Heart right ventricle (tissue), 16 donors: ENCODE data around the gene LRRN2. TPM values are rescaled to one million over a fixed set of nuclear protein-coding genes. Genes with fewer than 3 reads are reported as not detected.

Experiments
- ATAC-seq, 8 donors: fragments of 200-7000 bp; cut with Tn5 transposase; one replicate each; pipeline ENCODE4 v1.9.1; 2020; ENCODE audit warnings: mild to moderate bottlenecking in 8 of 8, moderate library complexity in 8 of 8, moderate number of reproducible peaks in 1 of 8
- DNase-seq, 2 donors: peaks; one replicate each; pipeline ENCODE4 v3.0.0-alpha.2; 2020
- H3K27ac ChIP-seq, 10 donors: fragments of 200-600 bp; sonication (generic) in 2 of 10; one replicate each; pipeline versions ENCODE4 v1.5.0 to v1.8.0; 2020 to 2022; ENCODE audit warnings: mild to moderate bottlenecking in 3 of 10
- H3K27me3 ChIP-seq, 7 donors: fragments of 200-600 bp; one replicate each; pipeline ENCODE4 v1.8.0; 2021 to 2022; ENCODE audit warnings: mild to moderate bottlenecking in 2 of 7
- H3K36me3 ChIP-seq, 9 donors: fragments of 200-600 bp; sonication (generic) in 1 of 9; one replicate each; pipeline versions ENCODE4 v1.5.0 to v1.8.0; 2020 to 2022; ENCODE audit warnings: mild to moderate bottlenecking in 2 of 9
- H3K4me1 ChIP-seq, 9 donors: fragments of 200-600 bp; sonication (generic) in 1 of 9; one replicate each; pipeline versions ENCODE4 v1.5.0 to v1.8.0; 2020 to 2022; ENCODE audit warnings: mild to moderate bottlenecking in 4 of 9
- H3K4me3 ChIP-seq, 10 donors: fragments of 200-600 bp; sonication (generic) in 2 of 10; one replicate each; pipeline versions ENCODE4 v1.5.0 to v1.8.0; 2020 to 2022; ENCODE audit warnings: mild to moderate bottlenecking in 7 of 10, moderate library complexity in 2 of 10
- H3K9me3 ChIP-seq, 11 donors: fragments of 200-600 bp in 10 of 11; sonication (generic) in 2 of 11; one replicate each; pipeline versions ENCODE4 v1.5.0 to v1.8.0; 2013 to 2022; ENCODE audit warnings: mild to moderate bottlenecking in 2 of 11, control low read depth in 1 of 11, moderate library complexity in 1 of 11
- WGBS, 2 donors: extraction: QIAGEN DNeasy Blood & Tissue Kit; methylation state at CpG; one replicate each; pipeline ENCODE4 v1.1.7; 2013; ENCODE audit warnings: inconsistent platforms in 1 of 2; 5-methylcytosine and 5-hydroxymethylcytosine counted together
- intact Hi-C, 10 donors: fragments of 100-400 bp; cut with DNase I; formaldehyde crosslinking; loops; one replicate each; pipeline versions ENCODE4 v1.11.1 to v1.14.2; 2022
- polyA plus RNA-seq, 2 donors: library from polyadenylated mRNA; stranded (reverse); fragments of 200-250 nt; gene quantifications; one replicate each; pipeline ENCODE4 v1.2.3, GENCODE V29; 2013
- total RNA-seq, 10 donors: library from RNA; stranded (reverse); fragmentation: NEBNext Ultra II Directional in 3 of 10; extraction: Animal tissue kit (Norgen Biotek cat#: 25700) in 3 of 10; gene quantifications; one replicate each; pipeline versions ENCODE4 v1.2.1 to v1.2.4, GENCODE V29; 2021 to 2023
- TF ChIP-seq, protein P1 (sequence below), 9 donors: fragments of 200-600 bp; sonication (generic) in 2 of 9; IDR thresholded peaks; one replicate each; pipeline versions ENCODE4 v1.5.0 to v1.8.0; 2021 to 2022; ENCODE audit warnings: antibody characterized with exemption in 9 of 9, mild to moderate bottlenecking in 5 of 9, moderate library complexity in 1 of 9
- donor health status: Arrhythmogenic right ventricular cardiomyopathy.
- donor health status: ischemic (EF 13 %, LVEDD 7.1; RV severe dilation, severe dysfunction).
- donor health status: healthy with polysubstance abuse.
- donor health status: DM: no; HTN: yes; CAD: no.
- donor health status: DM: no; HTN: no; CAD: no.
- donor health status: ischemic (EF 25% LVEDD 6.9; RV normal size, moderate dysfunction).
- donor health status: ischemic (EF 25% LVEDD 5.7; RV mildly dilated, moderate dysfunction).
- donor health status: healthy.
- donor health status: DM: yes; HTN: yes; CAD: no.
- donor health status: Ischemic cardiomyopathy.
- donor health status: ischemic (EF 35%, LVEDD 5.7; RV mildly dilated, moderate dysfunction).
- donor health status: nonischemic (EF 11% LVEDD 7.7; RV severe dilation, severe dysfunction).
- donor health status: DM: yes; HTN: yes; CAD: no.
- donor health status: PGD.
- donor health status: ischemic (EF 29% LVEDD 5.4; RV normal size, mild dysfunction).
- donor health status: nonischemic (EF 23%, LVEDD 6.1; RV moderate dilation, normal function).

LRRN2 gene
- total and polyA plus RNA-seq, 12 donors = 0.73 to 2.9 (median 1.1) TPM

DNA sequence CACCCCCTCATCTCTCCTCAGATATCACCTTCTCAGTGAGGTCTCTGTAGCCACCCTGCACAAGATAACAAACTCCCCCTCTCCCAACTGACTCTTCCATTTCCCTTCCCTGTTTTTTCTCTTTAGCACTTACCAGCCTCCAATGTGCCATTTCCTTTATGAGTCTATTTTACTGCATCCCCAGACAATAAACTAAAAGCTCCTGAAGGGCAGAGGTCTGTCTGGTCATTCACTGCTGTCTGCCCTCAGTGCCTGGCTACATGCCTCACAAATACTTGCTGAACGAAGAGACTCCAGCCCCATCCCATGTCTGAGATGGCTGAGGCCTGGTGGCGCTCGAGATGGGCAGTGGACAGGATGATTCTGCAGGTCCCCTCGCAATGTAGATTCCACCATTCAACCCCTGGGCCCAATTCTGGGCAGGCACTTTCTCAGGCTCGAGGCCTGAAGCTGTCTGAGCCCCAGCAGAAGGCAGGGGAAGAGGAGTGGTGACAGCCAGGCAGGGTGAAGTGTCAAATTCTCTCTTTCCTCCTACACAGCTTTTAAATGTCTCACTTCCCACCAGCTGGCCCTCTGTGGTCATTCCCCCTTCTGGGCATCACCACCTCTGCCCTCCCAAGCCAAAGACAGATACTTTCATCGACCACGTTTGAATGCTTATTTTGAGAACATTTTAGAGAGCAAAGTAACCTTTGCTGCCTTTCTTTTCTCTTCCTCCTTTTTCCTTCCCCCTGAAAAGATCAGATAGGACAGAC is 6.6 kb downstream of the LRRN2 start:
- Histone ChIP-seq H3K36me3 (no peaks in the 10 kb centered on the region), H3K9me3 (no peaks in the 10 kb centered on the region), H3K27me3 (peaks cover 0 to 27% (median 17%) of the 10 kb centered on the region in 7 donors), H3K4me3 (no peak overlapping the region), H3K27ac (no peak overlapping the region), H3K4me1 (peaks cover 0 to 7% (median 3%) of the 10 kb centered on the region in 9 donors)
- ATAC-seq (no peak), DNase-seq (no peak)
- WGBS, 2 donors = 83% methylated on average over 7 of the region's 7 CpGs
- TF ChIP-seq, protein P1, sequence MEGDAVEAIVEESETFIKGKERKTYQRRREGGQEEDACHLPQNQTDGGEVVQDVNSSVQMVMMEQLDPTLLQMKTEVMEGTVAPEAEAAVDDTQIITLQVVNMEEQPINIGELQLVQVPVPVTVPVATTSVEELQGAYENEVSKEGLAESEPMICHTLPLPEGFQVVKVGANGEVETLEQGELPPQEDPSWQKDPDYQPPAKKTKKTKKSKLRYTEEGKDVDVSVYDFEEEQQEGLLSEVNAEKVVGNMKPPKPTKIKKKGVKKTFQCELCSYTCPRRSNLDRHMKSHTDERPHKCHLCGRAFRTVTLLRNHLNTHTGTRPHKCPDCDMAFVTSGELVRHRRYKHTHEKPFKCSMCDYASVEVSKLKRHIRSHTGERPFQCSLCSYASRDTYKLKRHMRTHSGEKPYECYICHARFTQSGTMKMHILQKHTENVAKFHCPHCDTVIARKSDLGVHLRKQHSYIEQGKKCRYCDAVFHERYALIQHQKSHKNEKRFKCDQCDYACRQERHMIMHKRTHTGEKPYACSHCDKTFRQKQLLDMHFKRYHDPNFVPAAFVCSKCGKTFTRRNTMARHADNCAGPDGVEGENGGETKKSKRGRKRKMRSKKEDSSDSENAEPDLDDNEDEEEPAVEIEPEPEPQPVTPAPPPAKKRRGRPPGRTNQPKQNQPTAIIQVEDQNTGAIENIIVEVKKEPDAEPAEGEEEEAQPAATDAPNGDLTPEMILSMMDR (IDR thresholded peaks at IDR 0.05) = no peak
- intact Hi-C loops = no loop called here

DNA sequence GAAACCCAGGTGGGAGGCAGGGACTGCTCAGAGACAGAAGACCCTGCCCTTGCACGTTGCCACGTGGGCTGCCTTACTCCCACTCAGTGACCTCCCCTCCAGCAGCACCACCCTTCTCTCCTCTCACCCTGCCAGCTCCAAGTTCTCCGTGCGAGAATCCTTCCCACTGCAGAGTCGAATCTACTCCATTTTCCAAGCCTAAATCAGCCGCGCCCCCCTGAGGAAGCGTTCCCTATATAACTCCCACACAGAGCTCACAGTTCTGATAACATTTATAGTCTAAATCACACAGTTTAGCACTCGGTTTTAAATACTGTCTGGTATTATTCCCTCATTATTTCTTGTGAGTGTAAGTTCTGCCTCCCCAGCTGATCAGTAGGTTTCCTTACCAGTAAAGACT is 7.7 kb downstream of the LRRN2 start:
- TF ChIP-seq, protein P1 (IDR thresholded peaks at IDR 0.05) = no peak

DNA sequence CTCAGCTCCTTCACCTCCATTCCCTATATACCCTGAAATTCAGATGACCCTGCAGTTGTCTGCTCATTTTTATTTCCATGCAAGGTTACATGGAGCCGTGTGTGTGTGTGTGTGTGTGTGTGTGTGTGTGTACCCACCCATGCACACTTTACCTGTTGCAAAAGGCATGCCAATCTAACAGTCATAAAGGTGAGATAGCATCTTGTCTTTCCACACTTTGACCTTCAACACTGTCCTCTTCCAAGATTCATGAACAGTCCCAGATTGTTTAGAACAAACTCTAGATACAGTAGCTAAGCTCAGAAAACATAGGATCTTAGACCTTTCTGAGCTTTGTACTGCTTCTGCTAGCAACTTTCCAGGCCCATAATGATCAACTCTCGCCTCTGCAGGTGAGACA is 9.5 kb downstream of the LRRN2 start:
- ATAC-seq (no peak), DNase-seq (no peak)
- H3K9me3 ChIP-seq = no peaks in the 10 kb centered on the region
- H3K4me3 ChIP-seq = no peak overlapping the region
- H3K27me3 ChIP-seq = peaks cover 0 to 27% (median 17%) of the 10 kb centered on the region in 7 donors
- no peak overlapping the region for H3K27ac ChIP-seq
- H3K36me3 ChIP-seq = no peaks in the 10 kb centered on the region
- 94 to 97% methylated on average over 2 of the region's 2 CpGs for WGBS, 2 donors
- intact Hi-C loops = no loop called here
- H3K4me1 ChIP-seq = no peaks in the 10 kb centered on the region
- TF ChIP-seq, protein P1 (IDR thresholded peaks at IDR 0.05) = no peak

More for the DNA sequence above, 7.7 kb downstream of the LRRN2 start:
- WGBS, 2 donors = 57 to 59% methylated on average over 9 of the region's 9 CpGs
- no peak for ATAC-seq
- no peak for DNase-seq
- Histone ChIP-seq H3K27me3 (peaks cover 0 to 27% (median 14%) of the 10 kb centered on the region in 7 donors), H3K27ac (no peak overlapping the region), H3K4me3 (no peak overlapping the region), H3K9me3 (no peaks in the 10 kb centered on the region), H3K4me1 (no peaks in the 10 kb centered on the region), H3K36me3 (no peaks in the 10 kb centered on the region)
- intact Hi-C loops = no loop called here

DNA sequence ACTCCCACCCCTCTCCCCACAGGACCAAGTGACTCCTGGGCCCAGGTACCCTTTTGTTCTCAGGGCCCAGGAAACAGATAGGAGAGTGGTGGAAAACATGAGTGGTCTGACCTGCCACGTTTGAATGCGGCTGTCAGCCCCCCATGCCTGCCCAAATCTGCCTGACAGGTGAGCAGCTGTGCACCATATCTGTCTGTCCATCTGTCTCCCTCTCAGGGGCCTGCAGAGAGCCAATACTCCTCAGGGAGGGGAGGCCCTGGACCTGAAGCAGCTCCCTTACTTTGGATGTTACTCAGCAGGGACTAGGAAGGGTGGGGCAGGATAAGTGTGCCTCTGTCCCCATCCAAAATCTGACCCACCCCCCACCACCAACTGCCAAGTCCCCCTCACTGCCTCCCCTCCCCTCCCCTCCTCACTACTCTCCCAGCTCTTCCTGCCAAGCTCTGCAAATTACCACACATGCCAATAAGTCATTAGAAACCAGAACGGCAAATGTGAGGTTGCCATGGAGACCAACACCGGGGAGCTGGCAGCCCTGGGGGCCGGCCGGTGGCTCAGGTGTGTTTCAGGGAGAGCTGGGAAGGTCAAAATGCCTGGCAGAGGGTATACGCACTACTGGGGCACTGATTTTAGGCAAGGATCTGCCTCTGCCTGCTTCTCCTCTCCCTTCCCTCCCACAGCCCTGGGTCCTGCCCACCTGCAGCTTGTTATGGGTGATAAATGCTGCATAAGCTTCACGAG is 11.5 kb downstream of the LRRN2 start:
- DNase-seq (no peak), ATAC-seq (no peak)
- TF ChIP-seq, protein P1 (IDR thresholded peaks at IDR 0.05) = no peak
- intact Hi-C loops = no loop called here
- peaks cover 0 to 30% (median 17%) of the 10 kb centered on the region in 7 donors for H3K27me3 ChIP-seq
- no peaks in the 10 kb centered on the region for H3K9me3 ChIP-seq
- H3K27ac ChIP-seq = no peak overlapping the region
- H3K36me3 ChIP-seq = no peaks in the 10 kb centered on the region
- 45 to 51% methylated on average over 8 of the region's 8 CpGs for WGBS, 2 donors
- H3K4me3 ChIP-seq = no peak overlapping the region
- no peaks in the 10 kb centered on the region for H3K4me1 ChIP-seq
